Activated CD8-positive, alpha-beta memory T cell treated with anti-CD3 and anti-CD28 coated beads, Interleukin-2, amount 50 U/mL, for 1 hour (primary cell): Measurements from ENCODE around the gene GNMT.
"Not testable (repeated sequence)": the region's sequence is repeated elsewhere in the genome, so short reads cannot be mapped to it uniquely, and the experiment has no call there.

Experiments used
- DNase-seq: peaks from one replicate; pipeline ENCODE4 v3.0.0-alpha.2; 2020; ENCODE audit errors: extremely low read depth

GNMT gene

GRCh38 chr6:42974919-42975505, 14.5 kb downstream of the GNMT start:
- no peak for DNase-seq

- no peak for DNase-seq
Measured at GRCh38 chr6:42978487-42978838, 17.9 kb downstream of the GNMT start.

GRCh38 chr6:42978839-42979522, 18.4 kb downstream of the GNMT start, which contains the start of gene PEX6:
PEX6 (minus strand) TSS chr6:42979181; CDS start chr6:42979150, 31 bp downstream.
- peak; percentile 92 for DNase-seq

- no peak for DNase-seq
Measured at GRCh38 chr6:42979523-42980177, 19.1 kb downstream of the GNMT start.

GRCh38 chr6:42981836-42982235, 21.3 kb downstream of the GNMT start:
- DNase-seq: no peak

GRCh38 chr6:42984001-42984923, 23.7 kb downstream of the GNMT start, which contains the start of gene PPP2R5D:
PPP2R5D (plus strand) TSS chr6:42984570; CDS start chr6:42984678, 108 bp downstream.
- peak; percentile 95 for DNase-seq

- DNase-seq: no peak
Measured at GRCh38 chr6:42984924-42985475, 24.4 kb downstream of the GNMT start.

GRCh38 chr6:42987533-42988451, 27.2 kb downstream of the GNMT start:
- DNase-seq: no peak

GRCh38 chr6:42988486-42989020, 28.0 kb downstream of the GNMT start:
- DNase-seq: no peak

GRCh38 chr6:42989923-42990322, 29.4 kb downstream of the GNMT start:
- no peak for DNase-seq

GRCh38 chr6:42993445-42993844, 32.9 kb downstream of the GNMT start:
- no peak for DNase-seq

- DNase-seq: no peak
Measured at GRCh38 chr6:42996513-42996912, 36.0 kb downstream of the GNMT start.

- DNase-seq: not testable (repeated sequence)
Measured at GRCh38 chr6:42998205-42998604, 37.7 kb downstream of the GNMT start.

- no peak for DNase-seq
Measured at GRCh38 chr6:43001843-43002242, 41.3 kb downstream of the GNMT start.

GRCh38 chr6:43005844-43006243, 45.3 kb downstream of the GNMT start:
- DNase-seq: no peak

- no peak for DNase-seq
Measured at GRCh38 chr6:43006251-43006650, 45.7 kb downstream of the GNMT start.

GRCh38 chr6:43007126-43007525, 46.6 kb downstream of the GNMT start:
- DNase-seq: no peak

- no peak for DNase-seq
Measured at GRCh38 chr6:43009124-43009523, 48.6 kb downstream of the GNMT start.

- DNase-seq: no peak
Measured at GRCh38 chr6:43011207-43011606, 50.7 kb downstream of the GNMT start.

GRCh38 chr6:43012364-43012763, 51.8 kb downstream of the GNMT start:
- no peak for DNase-seq
